Measurements from ENCODE around the gene SLC6A6.
"Not testable (repeated sequence)": the region's sequence is repeated elsewhere in the genome, so short reads cannot be mapped to it uniquely, and the experiment has no call there.

The SLC6A6 gene

GRCh38 chr3:14436954-14437281, 34.5 kb downstream of the SLC6A6 start:
- no peak overlapping the region for H4K8ac ChIP-seq (ENCODE audit: low read depth, low read length)
- no peaks in the 10 kb centered on the region for H3K9me3 ChIP-seq (ENCODE audit: insufficient read depth, low read depth, low read length)
- H2AK5ac ChIP-seq (ENCODE audit: low read length): no peak overlapping the region
- no peaks in the 10 kb centered on the region for H3K27me3 ChIP-seq (ENCODE audit: insufficient read depth, low read length)
- peaks cover 32 to 36% of the 10 kb centered on the region in 2 experiments for H3K4me1 ChIP-seq (ENCODE audit: control insufficient read depth in 1 of 2, insufficient read depth in 2 of 2, low read length in 2 of 2)
- no peak overlapping the region for H3K9ac ChIP-seq (ENCODE audit: low read length)
- no peak overlapping the region for H3K4me3 ChIP-seq (ENCODE audit: low read depth, low read length)
- no peak overlapping the region for H3K27ac ChIP-seq (ENCODE audit: low read depth, low read length)
- H3K14ac ChIP-seq (ENCODE audit: low read length): no peak overlapping the region
- no peak for DNase-seq
- peaks cover 7 to 13% of the 10 kb centered on the region in 2 experiments for H3K36me3 ChIP-seq (ENCODE audit: control insufficient read depth in 1 of 2, insufficient read depth in 2 of 2, low read length in 2 of 2)
- no peak overlapping the region for H2BK120ac ChIP-seq (ENCODE audit: insufficient read depth, low read length, poor library complexity)
- no peak overlapping the region for H2BK12ac ChIP-seq (ENCODE audit: low read length)
- H3K23ac ChIP-seq (ENCODE audit: low read length): no peak overlapping the region
- H3K18ac ChIP-seq (ENCODE audit: low read length): no peak overlapping the region
- H3K79me1 ChIP-seq (ENCODE audit: low read length): peaks cover 19% of the 10 kb centered on the region
- H2BK5ac ChIP-seq (ENCODE audit: low read depth, low read length, poor library complexity): no peak overlapping the region
- no peak overlapping the region for H3K4me2 ChIP-seq (ENCODE audit: low read length)
- H3K79me2 ChIP-seq (ENCODE audit: control insufficient read depth, insufficient read depth, low read length, poor library complexity): peaks cover 11% of the 10 kb centered on the region
- no peak overlapping the region for H4K12ac ChIP-seq (ENCODE audit: low read depth, low read length)
- H4K91ac ChIP-seq (ENCODE audit: low read depth, low read length): no peak overlapping the region
- no peak overlapping the region for H2AFZ ChIP-seq (ENCODE audit: insufficient read depth, low read length, poor library complexity)
- H3K4ac ChIP-seq (ENCODE audit: low read depth, low read length): peak overlapping the region; percentile 6

- H2AK5ac ChIP-seq (ENCODE audit: low read length); H3K14ac ChIP-seq (ENCODE audit: low read length); H4K12ac ChIP-seq (ENCODE audit: low read depth, low read length); H2BK120ac ChIP-seq (ENCODE audit: insufficient read depth, low read length, poor library complexity); H2BK5ac ChIP-seq (ENCODE audit: low read depth, low read length, poor library complexity); H3K9ac ChIP-seq (ENCODE audit: low read length); DNase-seq; H3K4me2 ChIP-seq (ENCODE audit: low read length); H3K18ac ChIP-seq (ENCODE audit: low read length); H4K91ac ChIP-seq (ENCODE audit: low read depth, low read length); H3K27me3 ChIP-seq (ENCODE audit: insufficient read depth, low read length); H3K23ac ChIP-seq (ENCODE audit: low read length); H3K79me2 ChIP-seq (ENCODE audit: control insufficient read depth, insufficient read depth, low read length, poor library complexity); H2AFZ ChIP-seq (ENCODE audit: insufficient read depth, low read length, poor library complexity); H3K4ac ChIP-seq (ENCODE audit: low read depth, low read length); H3K4me3 ChIP-seq (ENCODE audit: low read depth, low read length); H3K9me3 ChIP-seq (ENCODE audit: insufficient read depth, low read depth, low read length); H2BK12ac ChIP-seq (ENCODE audit: low read length); H3K27ac ChIP-seq (ENCODE audit: low read depth, low read length); H4K8ac ChIP-seq (ENCODE audit: low read depth, low read length): not testable (repeated sequence)
- Histone ChIP-seq H3K4me1 (ENCODE audit: control insufficient read depth in 1 of 2, insufficient read depth in 2 of 2, low read length in 2 of 2) (peaks cover 27 to 31% of the 10 kb centered on the region in 2 experiments), H3K79me1 (ENCODE audit: low read length) (peaks cover 15% of the 10 kb centered on the region), H3K36me3 (ENCODE audit: control insufficient read depth in 1 of 2, insufficient read depth in 2 of 2, low read length in 2 of 2) (peaks cover 7 to 13% of the 10 kb centered on the region in 2 experiments)
- no CpG with 5 or more reads among the region's 8 CpGs for WGBS (ENCODE audit: extremely low coverage, insufficient coverage, insufficient read length)
Measured at GRCh38 chr3:14437705-14438104, 35.3 kb downstream of the SLC6A6 start.

- no peak overlapping the region for H2BK12ac ChIP-seq (ENCODE audit: low read length)
- H2AFZ ChIP-seq (ENCODE audit: insufficient read depth, low read length, poor library complexity): no peak overlapping the region
- H4K12ac ChIP-seq (ENCODE audit: low read depth, low read length): no peak overlapping the region
- peaks cover 8% of the 10 kb centered on the region for H3K79me2 ChIP-seq (ENCODE audit: control insufficient read depth, insufficient read depth, low read length, poor library complexity)
- no CpG with 5 or more reads among the region's 3 CpGs for WGBS (ENCODE audit: extremely low coverage, insufficient coverage, insufficient read length)
- H3K4ac ChIP-seq (ENCODE audit: low read depth, low read length): peak overlapping the region; percentile 64
- H2AK5ac ChIP-seq (ENCODE audit: low read length): no peak overlapping the region
- H3K14ac ChIP-seq (ENCODE audit: low read length): no peak overlapping the region
- no peaks in the 10 kb centered on the region for H3K27me3 ChIP-seq (ENCODE audit: insufficient read depth, low read length)
- no peak overlapping the region for H2BK120ac ChIP-seq (ENCODE audit: insufficient read depth, low read length, poor library complexity)
- no peak overlapping the region for H4K91ac ChIP-seq (ENCODE audit: low read depth, low read length)
- H3K4me2 ChIP-seq (ENCODE audit: low read length): no peak overlapping the region
- no peak overlapping the region for H2BK5ac ChIP-seq (ENCODE audit: low read depth, low read length, poor library complexity)
- H3K18ac ChIP-seq (ENCODE audit: low read length): no peak overlapping the region
- no peak overlapping the region for H3K23ac ChIP-seq (ENCODE audit: low read length)
- H4K8ac ChIP-seq (ENCODE audit: low read depth, low read length): no peak overlapping the region
- H3K27ac ChIP-seq (ENCODE audit: low read depth, low read length): no peak overlapping the region
- H3K9me3 ChIP-seq (ENCODE audit: insufficient read depth, low read depth, low read length): no peaks in the 10 kb centered on the region
- no peak overlapping the region for H3K9ac ChIP-seq (ENCODE audit: low read length)
- H3K4me1 ChIP-seq (ENCODE audit: control insufficient read depth in 1 of 2, insufficient read depth in 2 of 2, low read length in 2 of 2): peaks cover 22 to 25% of the 10 kb centered on the region in 2 experiments
- peaks cover 7 to 13% of the 10 kb centered on the region in 2 experiments for H3K36me3 ChIP-seq (ENCODE audit: control insufficient read depth in 1 of 2, insufficient read depth in 2 of 2, low read length in 2 of 2)
- peaks cover 9% of the 10 kb centered on the region for H3K79me1 ChIP-seq (ENCODE audit: low read length)
- H3K4me3 ChIP-seq (ENCODE audit: low read depth, low read length): no peak overlapping the region
- no peak for DNase-seq
Measured at GRCh38 chr3:14438262-14438661, 35.9 kb downstream of the SLC6A6 start.

DNA sequence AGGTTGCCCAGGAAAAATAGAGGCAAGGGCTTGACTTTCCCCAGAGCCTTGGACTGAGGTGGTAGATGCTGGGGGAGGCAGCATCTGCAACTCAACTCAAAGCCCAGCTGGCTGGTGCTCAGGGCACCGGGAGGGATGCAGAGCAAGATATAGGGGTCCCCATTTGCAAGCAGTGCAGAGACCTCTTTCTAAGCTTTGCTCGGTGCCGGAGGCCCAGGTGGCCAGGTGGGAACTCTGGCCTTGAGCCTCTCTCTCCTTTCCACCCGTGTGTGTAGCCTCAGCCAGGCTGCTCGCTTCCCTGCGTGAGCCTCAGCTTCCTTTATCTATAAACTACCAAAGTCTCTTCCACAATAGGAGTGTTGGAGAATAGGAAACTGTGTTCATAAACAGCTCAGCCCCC, 36.5 kb downstream of the SLC6A6 start:
- no peak for DNase-seq
- no CpG with 5 or more reads among the region's 6 CpGs for WGBS (ENCODE audit: extremely low coverage, insufficient coverage, insufficient read length)
- H2AK5ac ChIP-seq (ENCODE audit: low read length): no peak overlapping the region

More for the DNA sequence above, 36.5 kb downstream of the SLC6A6 start:
- H2BK120ac ChIP-seq (ENCODE audit: insufficient read depth, low read length, poor library complexity): no peak overlapping the region
- no peak overlapping the region for H3K14ac ChIP-seq (ENCODE audit: low read length)
- peak overlapping the region; percentile 19 for H3K4ac ChIP-seq (ENCODE audit: low read depth, low read length)
- H3K79me2 ChIP-seq (ENCODE audit: control insufficient read depth, insufficient read depth, low read length, poor library complexity): peaks cover 8% of the 10 kb centered on the region
- H3K4me2 ChIP-seq (ENCODE audit: low read length): no peak overlapping the region
- no peaks in the 10 kb centered on the region for H3K9me3 ChIP-seq (ENCODE audit: insufficient read depth, low read depth, low read length)
- H4K91ac ChIP-seq (ENCODE audit: low read depth, low read length): no peak overlapping the region
- H3K4me3 ChIP-seq (ENCODE audit: low read depth, low read length): no peak overlapping the region
- no peak overlapping the region for H2BK12ac ChIP-seq (ENCODE audit: low read length)
- H3K79me1 ChIP-seq (ENCODE audit: low read length): peaks cover 8% of the 10 kb centered on the region
- peaks cover 20 to 24% of the 10 kb centered on the region in 2 experiments for H3K4me1 ChIP-seq (ENCODE audit: control insufficient read depth in 1 of 2, insufficient read depth in 2 of 2, low read length in 2 of 2)
- no peak overlapping the region for H3K18ac ChIP-seq (ENCODE audit: low read length)
- H2AFZ ChIP-seq (ENCODE audit: insufficient read depth, low read length, poor library complexity): no peak overlapping the region
- no peak overlapping the region for H3K23ac ChIP-seq (ENCODE audit: low read length)
- no peaks in the 10 kb centered on the region for H3K27me3 ChIP-seq (ENCODE audit: insufficient read depth, low read length)
- H2BK5ac ChIP-seq (ENCODE audit: low read depth, low read length, poor library complexity): no peak overlapping the region
- no peak overlapping the region for H4K8ac ChIP-seq (ENCODE audit: low read depth, low read length)
- peaks cover 14 to 16% of the 10 kb centered on the region in 2 experiments for H3K36me3 ChIP-seq (ENCODE audit: control insufficient read depth in 1 of 2, insufficient read depth in 2 of 2, low read length in 2 of 2)
- no peak overlapping the region for H3K9ac ChIP-seq (ENCODE audit: low read length)
- H4K12ac ChIP-seq (ENCODE audit: low read depth, low read length): no peak overlapping the region
- no peak overlapping the region for H3K27ac ChIP-seq (ENCODE audit: low read depth, low read length)
